ENCODE data around the gene TWIST2.

Gene TWIST2

GRCh38 chr2:238916875-238917590 lies 69.1 kb downstream of the TWIST2 start:
- DNase-seq (ENCODE audit: low read depth, low spot score), result no peak

GRCh38 chr2:238919307-238919706 lies 71.4 kb downstream of the TWIST2 start:
- DNase-seq (ENCODE audit: low read depth, low spot score), result no peak

GRCh38 chr2:238920053-238920452 lies 72.2 kb downstream of the TWIST2 start:
- DNase-seq (ENCODE audit: low read depth, low spot score), result no peak

DNA sequence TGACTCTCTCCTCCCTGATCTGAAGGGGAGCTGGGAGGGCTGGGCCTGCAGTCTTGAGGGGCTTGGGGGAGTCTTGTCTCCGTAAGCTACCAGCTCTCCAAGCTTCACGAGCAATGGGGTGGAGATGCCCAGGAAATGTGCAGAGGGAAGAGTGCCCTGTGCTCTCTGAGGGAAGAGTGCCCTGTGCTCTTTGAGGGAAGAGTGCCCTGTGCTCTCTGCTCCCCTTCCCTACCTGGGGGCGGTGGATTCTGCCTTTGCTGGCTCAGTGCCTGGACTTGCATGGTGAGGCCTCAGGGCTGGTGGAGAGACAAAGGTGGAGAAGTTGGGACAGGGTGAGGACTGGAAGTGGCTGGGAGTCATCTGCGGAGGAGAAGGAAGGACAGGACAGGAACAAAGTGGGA lies 72.7 kb downstream of the TWIST2 start:
- DNase-seq (ENCODE audit: low read depth, low spot score), result no peak

GRCh38 chr2:238921259-238921658 lies 73.4 kb downstream of the TWIST2 start:
- DNase-seq (ENCODE audit: low read depth, low spot score), result no peak

DNA sequence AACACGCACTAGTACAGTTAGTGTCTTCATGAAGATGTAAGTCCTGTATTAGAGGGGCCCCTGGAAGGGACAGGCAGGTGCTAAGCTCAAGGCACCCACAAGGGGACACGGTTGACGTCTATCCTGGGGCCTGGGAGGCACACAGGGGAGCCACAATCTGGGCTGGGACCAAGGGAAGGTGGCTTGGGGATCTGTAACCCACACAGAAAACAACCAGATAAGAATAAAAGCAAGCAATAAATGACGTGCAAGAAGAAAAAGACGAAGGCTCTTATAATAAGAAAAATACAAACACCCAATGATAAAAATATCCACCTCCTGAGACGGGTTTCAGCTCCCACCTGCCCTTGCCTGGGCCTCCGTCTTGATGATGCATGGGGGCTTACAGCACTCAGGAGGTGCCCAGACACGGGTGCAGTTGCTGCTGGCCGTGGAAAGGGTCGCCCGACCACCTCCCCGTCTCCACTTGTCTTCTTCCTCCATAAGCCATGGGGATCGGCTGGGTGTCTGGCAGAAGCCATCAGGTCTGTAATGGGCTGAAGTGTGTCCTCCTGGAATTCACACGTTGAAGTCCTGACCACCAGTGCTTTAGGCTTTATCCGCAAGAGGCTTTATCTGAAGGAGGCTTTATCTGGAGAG lies 73.9 kb downstream of the TWIST2 start:
- DNase-seq (ENCODE audit: low read depth, low spot score), result no peak

DNA sequence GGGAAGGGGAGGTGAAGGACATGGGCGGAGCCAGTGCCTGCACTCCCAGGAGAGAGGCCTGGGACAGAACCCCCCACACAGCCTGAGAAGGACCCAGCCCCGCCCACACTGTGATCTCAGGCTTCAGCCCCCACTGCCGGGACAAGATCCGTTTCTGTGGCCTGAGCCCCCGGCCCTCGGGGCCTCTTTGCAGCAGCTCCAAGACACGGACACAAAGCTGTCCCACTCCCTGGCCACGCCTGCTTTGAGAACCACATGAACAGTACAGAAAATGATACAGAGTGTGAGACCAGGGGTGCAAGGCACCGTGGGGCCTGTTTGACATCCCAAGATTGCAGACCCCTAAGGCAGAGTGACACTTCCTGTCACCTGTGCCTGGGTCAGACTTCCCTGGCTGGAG lies 74.5 kb downstream of the TWIST2 start:
- DNase-seq (ENCODE audit: low read depth, low spot score), result no peak

- no peak for DNase-seq (ENCODE audit: low read depth, low spot score)
Observed at GRCh38 chr2:238924032-238924431, 76.1 kb downstream of the TWIST2 start.

- DNase-seq (ENCODE audit: low read depth, low spot score), result no peak
Observed at GRCh38 chr2:238924796-238925195, 76.9 kb downstream of the TWIST2 start.

GRCh38 chr2:238925281-238925680 lies 77.4 kb downstream of the TWIST2 start:
- no peak for DNase-seq (ENCODE audit: low read depth, low spot score)

- DNase-seq (ENCODE audit: low read depth, low spot score), result no peak
Observed at GRCh38 chr2:238925816-238926521, 78.1 kb downstream of the TWIST2 start.

GRCh38 chr2:238926761-238927611 lies 79.1 kb downstream of the TWIST2 start:
- DNase-seq (ENCODE audit: low read depth, low spot score), result no peak

- no peak for DNase-seq (ENCODE audit: low read depth, low spot score)
Observed at GRCh38 chr2:238927746-238928519, 80.0 kb downstream of the TWIST2 start.

DNA sequence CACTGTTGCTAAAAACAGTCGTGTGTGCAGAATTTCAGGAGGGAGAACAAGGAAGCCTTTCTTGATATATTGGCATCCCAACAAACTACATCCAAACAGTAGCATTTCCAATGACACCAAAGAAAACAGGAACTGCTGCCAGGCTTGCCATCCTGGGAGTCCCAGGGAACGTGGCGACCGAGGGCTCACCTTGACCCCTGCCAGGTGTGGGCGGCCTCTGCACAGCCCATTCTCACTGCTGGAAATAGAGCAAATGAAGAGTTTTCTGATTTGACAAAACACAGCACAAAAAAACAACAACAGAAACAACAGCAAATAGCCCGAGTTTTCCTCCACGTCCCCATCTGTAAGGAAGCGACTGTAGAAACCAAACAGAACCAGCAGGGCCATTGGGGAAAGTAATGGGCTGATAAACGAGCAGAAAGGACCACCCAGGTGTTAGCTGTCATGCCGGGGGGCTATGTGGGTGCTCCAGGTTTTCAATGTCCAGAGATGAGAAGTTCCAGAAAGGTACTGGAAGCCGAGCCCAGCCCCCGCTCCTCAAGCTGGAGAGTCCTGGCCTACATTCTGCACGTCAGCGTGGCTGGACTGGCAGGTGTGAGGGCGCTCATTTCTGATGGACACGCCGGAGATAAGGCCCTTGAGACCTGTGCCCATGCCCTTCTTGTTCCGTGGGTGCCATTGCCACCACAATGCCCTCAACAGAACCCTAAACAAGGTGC lies 80.8 kb downstream of the TWIST2 start:
- DNase-seq (ENCODE audit: low read depth, low spot score), result no peak

DNA sequence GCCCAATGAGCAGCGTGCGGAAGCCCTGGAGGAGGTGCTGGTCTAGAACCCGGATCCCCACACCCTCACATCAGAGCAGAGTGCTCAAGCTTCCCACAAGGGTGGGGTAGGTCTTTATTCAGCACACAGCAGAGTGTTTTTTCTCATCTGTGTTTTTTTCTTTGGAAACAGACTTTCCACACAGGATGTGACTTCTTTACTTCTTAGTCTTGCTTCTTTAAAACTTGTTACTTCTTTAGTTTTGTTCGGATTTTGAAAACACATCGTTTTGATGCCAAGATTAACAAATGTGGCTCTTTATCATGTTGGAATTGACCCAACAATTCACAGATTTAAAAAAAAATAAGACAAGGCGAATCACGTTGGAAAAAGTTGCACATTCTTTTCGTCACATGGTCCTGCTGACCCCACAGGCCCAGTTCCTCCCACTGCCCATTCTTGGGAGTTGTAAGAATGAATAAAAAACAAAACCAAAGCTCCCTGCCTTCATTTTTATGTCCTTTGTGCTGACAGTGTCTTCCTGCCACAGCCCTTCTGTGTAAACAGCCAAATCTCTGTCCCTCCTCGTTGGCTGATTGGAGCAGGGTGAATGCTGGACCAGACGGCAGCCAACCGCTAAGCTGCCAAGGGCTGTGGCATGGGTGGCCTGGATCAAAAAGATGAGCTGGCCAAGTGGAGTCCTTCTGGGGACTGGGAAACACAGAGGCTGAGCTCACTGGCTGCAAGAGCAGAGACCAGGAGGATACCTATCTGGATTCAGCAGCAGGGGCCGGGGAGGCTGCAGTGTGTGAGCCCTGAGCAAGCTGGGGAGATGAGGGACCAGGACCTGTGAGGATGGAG lies 81.6 kb downstream of the TWIST2 start:
- DNase-seq (ENCODE audit: low read depth, low spot score), result no peak

- no peak for DNase-seq (ENCODE audit: low read depth, low spot score)
Observed at GRCh38 chr2:238930216-238930615, 82.3 kb downstream of the TWIST2 start.

DNA sequence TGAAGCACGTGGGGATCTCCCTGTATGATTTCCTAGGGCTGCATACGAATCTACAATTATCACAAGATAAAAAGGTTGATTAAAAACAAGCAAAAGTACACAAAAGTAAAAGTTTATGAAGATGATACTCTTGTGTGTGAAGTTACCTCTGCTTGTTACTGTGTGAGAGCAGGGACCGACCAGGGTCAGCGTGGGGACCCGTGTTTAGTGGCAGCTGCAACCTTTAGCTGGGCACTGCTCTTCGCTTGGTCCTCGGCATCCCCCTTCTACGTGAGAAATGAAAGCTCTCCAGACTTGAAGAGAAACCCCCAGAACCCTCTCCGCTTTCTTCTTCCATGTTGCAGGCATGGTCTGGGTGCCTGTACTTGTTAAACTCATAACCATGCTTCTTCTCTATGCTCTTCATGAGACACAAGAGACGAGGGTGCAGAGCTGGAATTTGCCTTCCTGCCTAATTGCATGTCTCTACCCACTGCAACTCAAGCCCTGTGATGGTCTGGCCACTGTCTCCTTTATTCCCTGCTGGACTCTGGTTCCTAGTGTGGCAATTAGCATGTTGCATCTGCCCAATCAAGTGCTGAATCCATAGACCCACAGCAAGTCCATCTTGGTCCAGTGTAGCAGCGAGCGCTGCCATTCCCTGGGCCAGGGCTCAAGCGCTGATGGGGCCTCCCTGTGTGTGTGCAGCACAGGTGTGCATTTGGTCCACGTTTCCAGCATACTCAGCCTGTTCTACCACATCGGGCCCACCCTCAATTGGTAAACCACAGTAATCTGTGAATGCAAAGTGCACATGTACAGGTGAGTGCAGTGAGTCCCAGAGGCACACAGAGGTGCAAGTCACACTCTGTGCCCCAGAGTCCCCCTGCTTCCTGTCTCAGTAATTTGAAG lies 88.5 kb downstream of the TWIST2 start:
- no peak for DNase-seq (ENCODE audit: low read depth, low spot score)

DNA sequence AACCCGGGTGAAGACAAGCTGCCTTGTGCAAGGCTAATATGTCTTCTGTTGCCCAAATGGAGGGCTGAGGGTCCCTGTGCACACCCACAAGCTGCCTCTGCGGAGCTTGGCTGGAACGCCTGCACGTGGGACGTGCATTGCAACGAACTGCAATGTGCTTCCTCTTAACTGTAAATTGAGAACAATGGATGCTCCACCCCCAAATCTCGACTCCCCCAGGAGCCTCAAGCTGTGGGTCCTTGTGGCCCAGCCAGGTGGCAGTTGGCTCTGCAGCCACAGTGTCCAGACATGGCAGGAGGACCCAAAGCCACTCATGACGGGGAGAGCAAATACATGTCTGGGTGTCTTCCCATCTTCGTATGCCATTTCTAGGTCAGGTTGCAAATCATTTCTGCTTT lies 90.1 kb downstream of the TWIST2 start:
- no peak for DNase-seq (ENCODE audit: low read depth, low spot score)
